ENCODE results near the gene CNKSR1.
A peak's percentile ranks its signal among the peaks of the same experiment; 100 is the strongest.

CNKSR1 gene

GRCh38 chr1:26160527-26161414 is 16.5 kb upstream of the CNKSR1 start:
- no peak for DNase-seq

- DNase-seq: peak; percentile 26 to 59
Measured at GRCh38 chr1:26161415-26162219, 15.7 kb upstream of the CNKSR1 start.

DNA sequence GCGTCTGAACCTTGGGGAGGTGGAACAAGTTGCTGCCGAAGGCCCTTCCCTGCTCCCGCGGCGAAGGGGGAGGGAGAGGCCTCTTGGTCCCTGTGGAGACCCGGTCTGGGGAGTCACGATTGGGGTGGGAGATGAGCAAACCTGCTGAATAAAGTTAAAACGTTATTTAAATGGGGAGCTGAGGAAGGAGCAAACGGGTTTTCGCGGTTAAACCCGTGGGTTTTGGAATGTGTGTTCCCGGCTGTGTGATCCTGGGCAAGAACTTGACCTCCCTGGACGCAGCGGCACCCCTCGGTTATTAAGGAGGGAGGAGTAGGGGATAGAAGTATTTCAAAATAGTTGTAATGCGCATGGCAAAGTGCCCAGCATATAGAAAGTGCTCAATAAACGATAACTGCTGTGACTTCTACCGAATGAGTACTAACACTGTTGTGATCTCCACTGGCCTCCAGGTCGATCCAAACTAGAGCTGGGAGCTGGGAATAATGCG is 15.0 kb upstream of the CNKSR1 start:
- no peak for DNase-seq

- DNase-seq: no peak
Measured at GRCh38 chr1:26163684-26164035, 13.6 kb upstream of the CNKSR1 start.

GRCh38 chr1:26164036-26164860 is 13.0 kb upstream of the CNKSR1 start:
- DNase-seq: peak in 1 of 2 donors; percentile 11

GRCh38 chr1:26164861-26165842 is 12.1 kb upstream of the CNKSR1 start:
- DNase-seq: no peak

- DNase-seq: no peak
Measured at GRCh38 chr1:26166719-26167281, 10.5 kb upstream of the CNKSR1 start.

DNA sequence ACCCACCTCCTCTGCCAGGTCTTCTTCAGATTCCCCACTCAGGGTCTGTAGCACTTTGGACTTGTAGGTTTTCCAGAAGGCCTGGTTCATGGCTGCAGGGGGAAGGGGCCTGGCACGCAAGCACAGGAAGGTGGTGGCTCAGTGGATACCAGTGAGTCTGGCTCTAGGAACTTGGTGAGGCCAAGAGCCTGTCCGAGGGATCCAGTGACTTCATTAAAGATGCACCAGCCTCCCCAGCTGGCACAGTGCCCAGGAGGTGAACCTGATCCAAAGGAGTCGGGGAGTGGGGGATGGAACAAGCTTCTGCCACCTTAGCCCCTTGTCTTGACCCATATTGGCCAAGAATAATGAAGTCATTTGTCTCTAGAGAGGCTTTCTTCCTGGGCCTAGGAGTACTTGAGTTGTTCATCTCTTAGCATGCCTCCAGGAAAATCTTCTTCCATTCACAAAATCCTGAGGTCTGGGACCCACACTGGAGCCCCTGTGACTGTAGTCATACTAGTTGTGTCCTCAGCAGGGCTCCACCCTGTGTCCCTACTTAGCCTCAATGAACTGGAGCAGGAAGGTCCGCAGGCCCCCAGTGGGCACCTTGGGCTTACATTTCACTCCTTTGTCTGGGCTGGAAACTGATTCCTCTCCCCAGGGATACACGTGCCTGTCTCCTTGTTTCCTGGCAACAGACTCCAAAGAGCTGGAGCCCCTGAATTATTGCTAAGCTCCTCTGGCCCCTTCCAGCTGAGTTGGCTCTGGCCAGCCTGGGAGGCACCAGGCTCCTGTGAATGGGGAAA is 8.7 kb upstream of the CNKSR1 start, which contains the start of gene C1orf232:
Gene C1orf232 (minus strand): TSS at position 554 of the 788 bp plus-strand sequence. CDS start 464 bp downstream, at position 90.
- DNase-seq: no peak

DNA sequence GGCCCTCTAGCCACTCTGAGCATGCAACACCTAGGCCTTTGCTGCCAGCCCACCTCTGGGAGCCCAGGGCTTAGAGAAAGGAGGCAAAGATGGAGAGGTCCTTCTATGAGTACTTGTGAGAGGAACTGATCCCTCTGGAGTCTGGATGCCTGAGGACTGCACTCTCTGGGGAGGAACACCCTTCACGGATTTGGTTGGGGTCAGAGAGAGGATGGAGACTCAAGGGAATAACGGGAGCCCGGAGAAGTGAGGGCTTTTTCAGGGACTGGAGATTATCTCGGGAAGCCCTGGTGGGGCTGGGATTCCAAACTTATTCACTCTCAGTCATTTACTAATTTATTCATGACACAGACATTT is 8.1 kb upstream of the CNKSR1 start:
- no peak for DNase-seq

- peak; percentile 76 to 89 for DNase-seq
Measured at GRCh38 chr1:26169669-26170471, 7.4 kb upstream of the CNKSR1 start, which contains the start of gene ZNF593. Gene ZNF593, plus strand, starts transcription at chr1:26169908. Its CDS starts 76 bp downstream, at chr1:26169984.

- DNase-seq: no peak
Measured at GRCh38 chr1:26170472-26170821, 6.8 kb upstream of the CNKSR1 start.

GRCh38 chr1:26171084-26172072 is 5.9 kb upstream of the CNKSR1 start, which contains the start of gene ZNF593OS:
Gene ZNF593OS, minus strand, starts transcription at chr1:26171832. Its CDS starts 171 bp downstream, at chr1:26171661.
- no peak for DNase-seq

GRCh38 chr1:26175346-26175745 is 1.9 kb upstream of the CNKSR1 start:
- DNase-seq: no peak

DNA sequence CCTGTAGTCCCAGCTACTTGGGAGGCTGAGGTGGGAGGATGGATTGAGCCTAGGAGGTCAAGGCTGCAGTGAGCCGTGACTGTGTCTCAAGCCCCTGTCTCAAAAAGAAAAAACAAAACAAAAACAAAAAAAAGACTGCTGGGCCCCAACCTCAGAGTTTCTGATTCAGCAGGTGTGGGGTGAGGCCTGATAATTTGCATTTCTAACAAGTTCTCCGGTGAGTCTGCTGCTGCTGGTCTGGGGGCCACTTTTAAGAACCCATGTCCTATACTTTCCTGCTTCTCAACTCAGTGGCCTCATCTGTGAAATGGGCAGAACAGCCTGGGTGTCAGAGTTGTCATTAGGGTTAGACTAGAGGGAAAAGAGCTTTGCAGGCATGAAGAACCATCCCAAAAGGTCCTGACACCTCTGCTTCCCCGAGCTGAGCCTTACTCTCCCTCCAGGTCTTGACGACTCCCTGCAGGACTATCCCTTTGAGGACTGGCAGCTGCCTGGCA is 2.8 kb downstream of the CNKSR1 start:
- DNase-seq: no peak

DNA sequence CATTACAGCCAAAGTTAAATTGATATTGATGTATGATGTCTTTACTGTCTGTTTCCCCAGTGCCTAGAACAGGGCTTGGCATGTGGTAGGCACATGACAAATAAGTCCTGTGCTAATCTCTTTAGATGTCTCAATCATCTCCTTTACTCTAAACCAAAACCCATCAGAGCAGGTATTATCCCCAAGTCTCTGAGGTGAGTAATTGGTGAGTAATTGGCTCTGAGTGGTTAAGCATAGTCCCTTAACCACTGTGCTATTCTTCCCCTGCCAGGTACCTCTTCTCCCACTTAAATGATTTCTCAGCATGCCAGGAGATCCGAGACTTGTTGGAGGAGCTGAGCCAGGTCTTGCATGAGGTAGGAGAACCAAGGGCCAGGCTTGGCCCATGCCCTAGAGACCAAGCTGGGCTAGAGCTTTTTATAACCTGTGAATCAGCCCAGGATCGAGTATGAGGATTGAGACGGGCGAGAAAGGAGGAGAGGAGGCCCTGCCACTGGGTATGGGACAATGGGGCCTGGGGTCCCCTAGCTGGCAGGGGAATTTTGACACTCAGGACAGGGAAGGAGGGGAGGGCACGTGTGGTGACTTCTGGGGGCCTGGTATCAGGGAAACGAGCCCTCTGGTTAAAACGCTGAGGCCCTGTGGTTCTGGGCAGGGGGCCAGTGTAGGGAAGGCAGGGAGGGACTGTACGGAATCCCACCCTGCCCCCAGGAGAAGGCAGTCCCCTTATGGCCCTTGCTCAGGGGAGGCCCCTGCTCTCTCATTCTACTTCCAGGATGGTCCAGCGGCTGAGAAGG is 4.5 kb downstream of the CNKSR1 start:
- DNase-seq: no peak

DNA sequence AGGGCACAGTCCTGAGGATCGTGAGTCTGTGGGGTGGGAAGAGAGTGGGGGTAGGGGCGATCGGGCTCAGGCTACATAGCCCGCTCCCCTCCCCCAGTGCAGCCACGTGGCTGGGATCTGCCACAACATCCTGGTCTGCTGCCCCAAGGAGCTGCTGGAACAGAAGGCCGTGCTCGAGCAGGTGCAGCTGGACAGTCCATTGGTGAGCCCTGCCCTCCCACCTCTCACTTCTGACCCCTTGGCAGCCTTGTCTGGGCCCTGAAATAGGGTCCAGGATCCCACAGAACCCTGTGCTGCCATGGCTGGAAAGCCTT is 5.0 kb downstream of the CNKSR1 start:
- no peak for DNase-seq

DNA sequence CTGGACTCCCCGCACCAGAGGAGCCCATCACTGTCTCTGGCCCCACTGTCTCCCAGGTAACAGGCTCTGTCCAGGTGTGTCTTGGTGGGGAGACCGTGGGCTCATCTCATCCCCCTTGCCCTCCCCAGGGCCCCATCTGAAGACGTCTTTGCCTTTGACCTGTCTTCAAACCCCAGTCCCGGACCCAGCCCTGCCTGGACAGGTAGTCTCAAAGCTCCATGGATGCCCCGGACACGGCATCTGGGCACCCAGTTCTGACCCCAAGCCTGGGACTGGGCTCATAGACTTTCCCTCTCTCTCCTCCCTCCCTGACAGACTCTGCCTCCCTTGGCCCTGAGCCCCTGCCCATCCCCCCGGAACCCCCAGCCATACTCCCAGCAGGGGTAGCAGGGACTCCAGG is 6.8 kb downstream of the CNKSR1 start:
- no peak for DNase-seq

Measured in hippocampal formation (tissue), 2 donors.